ENCODE results near the gene CFAP73. TPM values are rescaled to one million over a fixed set of nuclear protein-coding genes. Genes with fewer than 3 reads are reported as not detected.

CFAP73 gene
- polyA plus RNA-seq, 1 donor from 2014 or later = not detected

- no peaks in the 10 kb centered on the region for H3K36me3 ChIP-seq (ENCODE audit: insufficient read depth, low read length)
- H3K79me2 ChIP-seq (replicated peaks; ENCODE audit: insufficient read depth, low read length) = no peaks in the 10 kb centered on the region
- no peak overlapping the region for H2AFZ ChIP-seq (ENCODE audit: low read depth, low read length)
- TF ChIP-seq MXI1 (conservative IDR thresholded peaks at IDR 0.05; ENCODE audit: poor library complexity, severe bottlenecking) = no peak
- TF ChIP-seq RAD21 (conservative IDR thresholded peaks at IDR 0.05) = no peak
- TF ChIP-seq EP300 (conservative IDR thresholded peaks at IDR 0.05; ENCODE audit: poor library complexity, severe bottlenecking) = no peak
- no peak for TF ChIP-seq SMC3 (conservative IDR thresholded peaks at IDR 0.05; ENCODE audit: poor library complexity)
- TF ChIP-seq EZH2 (IDR thresholded peaks at IDR 0.05; ENCODE audit: borderline replicate concordance, insufficient read depth, low read length, poor library complexity, severe bottlenecking) = no peak
- TF ChIP-seq POLR2AphosphoS5 (IDR thresholded peaks at IDR 0.05) = no peak
- no peak for TF ChIP-seq CTCF (IDR thresholded peaks at IDR 0.05; ENCODE audit: poor library complexity, severe bottlenecking)
- no peak overlapping the region for H3K4me3 ChIP-seq (ENCODE audit: low read length)
- no peaks in the 10 kb centered on the region for H3F3A ChIP-seq (ENCODE audit: insufficient read depth, low read length, poor library complexity, severe bottlenecking)
- no peak overlapping the region for H3K9ac ChIP-seq (ENCODE audit: low read length)
- no peaks in the 10 kb centered on the region for H4K20me1 ChIP-seq (ENCODE audit: insufficient read depth)
- H3K9me2 ChIP-seq (ENCODE audit: insufficient read depth, low read length) = no peaks in the 10 kb centered on the region
- no peak overlapping the region for H3K27ac ChIP-seq (ENCODE audit: low read length)
- no peaks in the 10 kb centered on the region for H3K9me3 ChIP-seq (ENCODE audit: low read length)
- no peak overlapping the region for H3K4me2 ChIP-seq (ENCODE audit: low read length)
- no peaks in the 10 kb centered on the region for H3K27me3 ChIP-seq (ENCODE audit: insufficient read depth, low read depth, low read length)
These were observed 39.5 kb upstream of the CFAP73 start for GRCh38 chr12:113109872-113110599.

- no peak overlapping the region for H3K4me2 ChIP-seq (ENCODE audit: low read length)
- H3K36me3 ChIP-seq (ENCODE audit: insufficient read depth, low read length) = no peaks in the 10 kb centered on the region
- TF ChIP-seq POLR2AphosphoS5 (IDR thresholded peaks at IDR 0.05) = no peak
- TF ChIP-seq EP300 (conservative IDR thresholded peaks at IDR 0.05; ENCODE audit: poor library complexity, severe bottlenecking) = no peak
- no peak for TF ChIP-seq CTCF (IDR thresholded peaks at IDR 0.05; ENCODE audit: poor library complexity, severe bottlenecking)
- no peak for TF ChIP-seq REST (IDR thresholded peaks at IDR 0.05; ENCODE audit: borderline replicate concordance)
- TF ChIP-seq RAD21 (conservative IDR thresholded peaks at IDR 0.05) = no peak
- no peak for TF ChIP-seq MXI1 (conservative IDR thresholded peaks at IDR 0.05; ENCODE audit: poor library complexity, severe bottlenecking)
- no peak for TF ChIP-seq TAF1 (IDR thresholded peaks at IDR 0.05; ENCODE audit: low read depth)
- TF ChIP-seq EZH2 (IDR thresholded peaks at IDR 0.05; ENCODE audit: borderline replicate concordance, insufficient read depth, low read length, poor library complexity, severe bottlenecking) = no peak
- TF ChIP-seq SMC3 (conservative IDR thresholded peaks at IDR 0.05; ENCODE audit: poor library complexity) = no peak
- H3K9ac ChIP-seq (ENCODE audit: low read length) = no peak overlapping the region
- no peaks in the 10 kb centered on the region for H3K9me3 ChIP-seq (ENCODE audit: low read length)
- H3K79me2 ChIP-seq (replicated peaks; ENCODE audit: insufficient read depth, low read length) = no peaks in the 10 kb centered on the region
- no peak overlapping the region for H3K4me3 ChIP-seq (ENCODE audit: low read length)
- H3K9me2 ChIP-seq (ENCODE audit: insufficient read depth, low read length) = no peaks in the 10 kb centered on the region
- no peak overlapping the region for H3K27ac ChIP-seq (ENCODE audit: low read length)
- H3K27me3 ChIP-seq (ENCODE audit: insufficient read depth, low read depth, low read length) = no peaks in the 10 kb centered on the region
- H3F3A ChIP-seq (ENCODE audit: insufficient read depth, low read length, poor library complexity, severe bottlenecking) = no peaks in the 10 kb centered on the region
- no peak overlapping the region for H2AFZ ChIP-seq (ENCODE audit: low read depth, low read length)
- no peaks in the 10 kb centered on the region for H4K20me1 ChIP-seq (ENCODE audit: insufficient read depth)
These were observed 38.3 kb upstream of the CFAP73 start for GRCh38 chr12:113111247-113111646.

Measured in neural cell (in vitro differentiated cells).